Thoracic aorta (tissue), 2 donors: ENCODE measurements around the gene PDGFC. TPM values are rescaled to one million over a fixed set of nuclear protein-coding genes. Genes with fewer than 3 reads are reported as not detected.

Experiments used
- ATAC-seq: fragments of 150-250 bp; one replicate; pipeline ENCODE4 v1.8.0; 2017; ENCODE audit warnings: low read depth; ENCODE audit not compliant: insufficient number of reproducible peaks, low FRiP score
- DNase-seq: peaks from one replicate; pipeline ENCODE4 v3.0.0-alpha.2; 2020; ENCODE audit warnings: low spot score
- H3K27ac ChIP-seq, 2 donors: fragments of 200-600 bp; sonication (generic); 1 replicate in 1 of 2; 2 replicates in 1 of 2; pipeline ENCODE4 v1.5.1; 2016; ENCODE audit warnings: mild to moderate bottlenecking in 2 of 2, moderate library complexity in 2 of 2
- H3K27me3 ChIP-seq: fragments of 200-600 bp; sonication (generic); replicated peaks from 2 replicates; pipeline ENCODE4 v1.6.0; 2016; ENCODE audit warnings: mild to moderate bottlenecking; ENCODE audit not compliant: insufficient read depth
- H3K36me3 ChIP-seq: fragments of 200-600 bp; sonication (generic); one replicate; pipeline ENCODE4 v1.5.1; 2016
- H3K4me1 ChIP-seq, 2 donors: fragments of 200-600 bp; sonication (generic); 1 replicate in 1 of 2; 2 replicates in 1 of 2; pipeline versions ENCODE4 v1.5.1 to v1.6.0; 2016; ENCODE audit warnings: low read depth in 2 of 2, mild to moderate bottlenecking in 1 of 2; ENCODE audit not compliant: control insufficient read depth in 1 of 2
- H3K4me3 ChIP-seq: fragments of 200-600 bp; sonication (generic); 2 replicates; pipeline ENCODE4 v1.5.1; 2016; ENCODE audit warnings: mild to moderate bottlenecking
- H3K9me3 ChIP-seq: fragments of 200-600 bp; sonication (generic); 2 replicates; pipeline ENCODE4 v1.5.1; 2016
- CTCF ChIP-seq: fragments of 200-600 bp; sonication (generic); IDR thresholded peaks from one replicate; pipeline ENCODE4 v1.5.1; 2019; ENCODE audit warnings: antibody characterized with exemption
- total RNA-seq, 2 donors: library from RNA; depleted of rRNA; stranded (reverse); fragments of >200 nt; gene quantifications; one replicate each; pipeline versions ENCODE4 v1.1.0 to v1.2.3, GENCODE V29; 2016

Gene PDGFC
- total RNA-seq, 2 donors from 2014 or later: 31.4 to 32.8 TPM

DNA sequence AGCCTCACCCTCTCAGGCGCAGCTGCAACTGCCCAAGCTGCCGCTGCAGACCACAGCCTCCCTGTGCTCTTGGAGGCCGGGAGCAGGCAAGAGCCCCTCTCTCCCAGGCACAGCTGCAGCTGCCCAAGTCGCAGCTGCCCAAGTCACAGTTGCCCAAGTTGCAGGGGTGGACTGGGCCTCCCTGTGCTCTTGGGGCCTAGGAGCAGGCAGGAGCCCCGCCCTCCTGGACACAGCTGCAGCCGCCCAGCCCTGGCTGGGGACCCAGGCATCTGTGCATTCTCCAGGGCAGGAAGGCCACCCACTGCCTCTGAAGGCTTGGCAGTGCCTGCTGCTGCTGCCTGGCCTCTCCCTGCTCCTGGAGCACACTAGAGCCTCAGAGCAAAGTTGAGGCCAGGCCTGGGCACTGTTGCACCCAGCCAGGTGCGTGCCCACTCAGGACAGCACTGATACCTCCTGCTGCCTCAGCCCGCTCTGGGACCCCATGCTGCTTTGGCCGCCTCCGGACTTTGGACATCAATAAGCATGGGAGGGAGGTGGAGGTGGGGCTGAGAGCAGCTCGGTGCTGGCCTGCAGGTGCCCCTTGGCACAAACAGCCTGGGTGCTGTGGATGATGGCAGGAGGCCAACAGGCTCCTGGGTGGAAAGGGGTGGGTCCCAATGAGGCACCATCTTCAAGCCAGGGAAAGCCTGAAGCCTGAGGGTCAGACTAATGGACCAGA lies 247.5 kb downstream of the PDGFC start:
- no peak overlapping the region for H3K4me3 ChIP-seq
- H3K4me1 ChIP-seq: peaks cover 0 to 7% of the 10 kb centered on the region in 2 donors
- H3K27ac ChIP-seq: no peak overlapping the region
- ATAC-seq: no peak
- TF ChIP-seq CTCF: no peak
- no peak for DNase-seq
- H3K27me3 ChIP-seq: no peaks in the 10 kb centered on the region
- H3K36me3 ChIP-seq: no peaks in the 10 kb centered on the region
- no peaks in the 10 kb centered on the region for H3K9me3 ChIP-seq

DNA sequence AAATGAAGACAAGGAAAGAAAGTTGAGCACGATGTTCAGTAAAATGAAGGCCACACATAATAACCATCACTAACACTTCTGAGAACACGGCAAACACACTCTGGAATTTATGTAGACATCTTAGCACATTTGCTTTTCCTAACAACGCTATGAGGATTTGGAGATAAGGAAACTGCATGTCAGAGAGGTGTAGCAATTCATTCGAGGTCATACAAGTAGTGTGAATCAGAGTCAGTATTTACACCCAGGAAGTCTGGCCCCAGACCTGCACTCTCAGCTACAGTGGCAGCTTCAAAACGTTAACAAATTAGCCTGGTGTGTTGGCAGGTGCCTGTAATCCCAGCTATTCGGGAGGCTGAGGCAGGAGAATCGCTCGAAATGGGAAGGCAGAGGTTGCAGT lies 253.4 kb downstream of the PDGFC start:
- no peak overlapping the region for H3K4me3 ChIP-seq
- H3K27me3 ChIP-seq: no peaks in the 10 kb centered on the region
- DNase-seq: no peak
- no peaks in the 10 kb centered on the region for H3K4me1 ChIP-seq
- H3K27ac ChIP-seq: no peak overlapping the region
- TF ChIP-seq CTCF: no peak
- no peak for ATAC-seq
- no peaks in the 10 kb centered on the region for H3K9me3 ChIP-seq
- no peaks in the 10 kb centered on the region for H3K36me3 ChIP-seq

DNA sequence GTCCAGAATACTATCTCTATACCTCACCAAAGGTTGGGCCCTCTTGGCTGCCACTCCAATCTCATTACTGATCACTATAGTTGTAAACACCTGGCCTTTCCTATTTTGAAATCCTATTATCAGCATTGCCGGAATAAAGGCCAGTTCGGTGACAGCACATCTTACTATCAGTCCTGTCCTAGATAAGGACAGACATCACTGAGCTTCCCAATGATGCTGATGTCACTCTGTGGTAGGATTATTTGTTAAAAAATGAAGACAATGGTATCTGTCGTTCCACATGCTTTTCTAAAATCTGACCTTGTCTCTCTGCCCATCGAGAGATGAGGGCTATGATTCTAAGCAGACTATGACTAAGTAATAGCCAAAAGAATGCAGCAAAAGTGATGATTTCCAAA lies 260.4 kb downstream of the PDGFC start:
- Histone ChIP-seq H3K27me3 (no peaks in the 10 kb centered on the region), H3K27ac (no peak overlapping the region), H3K36me3 (no peaks in the 10 kb centered on the region), H3K4me3 (no peak overlapping the region), H3K4me1 (no peaks in the 10 kb centered on the region), H3K9me3 (no peaks in the 10 kb centered on the region)
- no peak for DNase-seq
- ATAC-seq: no peak
- TF ChIP-seq CTCF: no peak

Other genes with a start within 250 kb of the PDGFC start
- gene GLRB, start 104.4 kb upstream of the PDGFC start, total RNA-seq: 1 to 10 TPM; 7.9 to 9.7 TPM
- gene GRIA2, start 248.9 kb upstream of the PDGFC start, total RNA-seq: 10 to 100 TPM; 12.4 to 27.6 TPM